HG03066 (cell line): ENCODE measurements around the gene GRK1.

Source experiments
- ATAC-seq: cut with Tn5 transposase; IDR thresholded peaks from one replicate; pipeline ENCODE4 v1.9.1; 2021; ENCODE audit warnings: low read depth; ENCODE audit not compliant: unreplicated experiment

Gene GRK1

DNA sequence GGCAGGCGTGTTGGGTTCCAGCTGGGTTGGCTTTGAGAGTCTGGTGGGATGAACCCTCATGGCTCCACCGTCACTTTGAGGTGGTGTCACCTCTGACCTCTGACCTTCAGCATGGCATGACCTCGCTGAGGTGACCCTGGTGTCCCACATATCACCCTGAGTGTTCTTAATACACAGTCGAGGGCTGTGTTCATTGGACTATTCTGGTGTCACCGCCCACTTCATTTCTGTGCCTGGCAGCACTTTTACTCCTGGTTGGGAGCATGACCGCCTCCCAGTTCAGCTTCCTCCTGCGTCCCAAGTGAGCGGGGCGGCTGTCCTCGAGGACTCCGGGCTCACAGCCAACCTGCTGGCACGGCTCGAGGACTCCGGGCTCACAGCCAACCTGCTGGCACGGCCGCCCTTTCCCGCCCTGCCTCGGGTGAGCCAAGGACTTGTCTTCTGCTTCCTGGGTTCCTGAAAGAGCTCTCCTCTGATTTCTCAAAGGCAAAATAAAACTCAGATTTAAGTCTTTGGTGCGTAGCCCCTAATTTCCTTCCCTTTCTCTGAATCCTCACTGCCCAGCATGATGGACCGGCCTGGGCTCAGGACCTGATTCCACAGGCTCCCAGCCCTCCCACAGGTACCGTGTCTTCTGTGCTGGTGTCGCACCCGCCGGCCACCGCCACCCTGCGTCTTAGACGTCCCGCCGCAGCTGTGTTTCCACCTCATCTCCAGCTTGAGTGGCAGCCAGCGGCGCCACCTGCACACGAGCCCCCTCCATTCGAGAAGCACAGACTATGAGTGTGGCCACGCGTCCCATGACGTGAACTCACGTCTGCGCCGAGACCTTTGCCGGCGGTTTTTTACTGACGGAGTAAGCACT, 19.4 kb upstream of the GRK1 start:
- no peak for ATAC-seq

DNA sequence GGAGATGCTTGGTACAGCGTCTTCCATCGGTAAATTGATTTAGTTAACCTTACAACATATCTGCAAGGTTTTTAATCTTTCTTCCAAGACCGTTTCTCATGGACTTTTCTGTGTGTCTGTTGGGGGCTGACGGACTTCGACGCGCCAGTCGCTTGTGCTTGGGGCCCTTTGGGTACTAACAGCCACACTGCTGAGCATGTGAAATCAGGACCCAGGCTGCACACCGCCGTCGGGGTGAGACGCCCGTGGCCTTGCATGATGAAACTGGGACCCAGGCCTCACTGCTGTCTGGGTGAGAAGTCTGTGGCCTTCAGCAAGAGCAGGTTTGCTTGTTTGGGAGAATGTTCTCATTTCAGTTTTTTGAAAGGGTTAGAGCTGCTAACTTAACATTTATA, 18.8 kb upstream of the GRK1 start:
- no peak for ATAC-seq

DNA sequence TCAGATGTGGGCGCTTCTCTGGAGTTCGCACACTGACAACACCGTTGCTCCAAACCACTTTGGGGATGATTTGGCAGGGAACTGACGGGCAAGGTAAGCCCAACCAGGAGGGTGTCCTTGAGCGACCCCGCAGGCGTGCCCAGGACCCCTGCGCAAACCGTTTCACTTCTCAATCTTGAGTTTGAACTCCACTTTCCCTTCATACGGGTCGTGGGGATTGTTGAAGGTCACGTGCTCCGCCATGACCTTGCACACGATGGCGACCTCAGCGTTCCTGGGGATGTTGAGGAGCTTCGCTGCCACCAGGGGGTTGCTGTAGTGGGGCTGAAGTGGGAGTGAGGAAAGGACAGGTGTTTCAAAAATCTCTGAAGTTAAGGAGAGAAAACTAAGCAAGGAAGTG, 17.8 kb upstream of the GRK1 start:
- ATAC-seq: no peak

DNA sequence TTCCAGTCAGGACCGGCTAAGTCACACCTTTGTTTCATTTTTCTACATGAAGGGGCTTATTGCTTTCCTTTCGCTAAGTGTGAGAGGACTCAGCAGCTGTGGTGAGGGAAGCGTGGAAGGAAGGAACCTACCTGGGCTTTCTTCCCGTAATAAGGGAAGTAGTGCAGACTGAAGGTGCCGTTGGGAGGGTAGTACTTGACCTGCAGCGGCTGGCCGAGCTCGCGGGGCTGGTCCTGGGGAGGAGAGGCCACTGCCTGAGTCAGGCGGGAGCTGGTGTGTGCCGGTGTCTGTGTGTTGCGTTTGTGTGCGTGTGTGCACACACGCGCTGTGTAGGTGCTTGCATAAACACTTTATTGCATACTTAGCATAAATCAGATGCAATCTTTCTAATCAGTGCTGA, 16.7 kb upstream of the GRK1 start:
- no peak for ATAC-seq

DNA sequence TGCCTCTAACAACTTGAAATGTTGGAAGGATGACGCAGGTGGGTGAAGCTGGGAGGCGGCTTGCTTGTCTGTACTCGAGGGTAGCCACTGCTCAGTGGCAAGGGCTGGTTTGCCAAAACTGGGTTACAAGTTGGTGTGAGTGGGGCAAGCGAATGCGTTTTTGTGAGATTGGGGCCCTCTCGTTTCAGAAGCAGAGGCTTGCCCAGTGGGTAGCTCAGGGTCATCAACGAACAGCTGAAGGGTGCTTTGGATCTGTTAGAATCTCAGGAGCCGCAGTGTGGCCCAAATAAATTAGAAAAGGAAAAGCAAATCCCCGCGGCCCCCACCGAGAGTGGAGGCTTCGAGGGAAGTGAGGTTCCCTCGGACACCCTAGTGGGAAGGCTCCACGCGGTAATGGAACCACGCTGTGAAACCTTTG, 16.3 kb upstream of the GRK1 start:
- ATAC-seq: no peak

DNA sequence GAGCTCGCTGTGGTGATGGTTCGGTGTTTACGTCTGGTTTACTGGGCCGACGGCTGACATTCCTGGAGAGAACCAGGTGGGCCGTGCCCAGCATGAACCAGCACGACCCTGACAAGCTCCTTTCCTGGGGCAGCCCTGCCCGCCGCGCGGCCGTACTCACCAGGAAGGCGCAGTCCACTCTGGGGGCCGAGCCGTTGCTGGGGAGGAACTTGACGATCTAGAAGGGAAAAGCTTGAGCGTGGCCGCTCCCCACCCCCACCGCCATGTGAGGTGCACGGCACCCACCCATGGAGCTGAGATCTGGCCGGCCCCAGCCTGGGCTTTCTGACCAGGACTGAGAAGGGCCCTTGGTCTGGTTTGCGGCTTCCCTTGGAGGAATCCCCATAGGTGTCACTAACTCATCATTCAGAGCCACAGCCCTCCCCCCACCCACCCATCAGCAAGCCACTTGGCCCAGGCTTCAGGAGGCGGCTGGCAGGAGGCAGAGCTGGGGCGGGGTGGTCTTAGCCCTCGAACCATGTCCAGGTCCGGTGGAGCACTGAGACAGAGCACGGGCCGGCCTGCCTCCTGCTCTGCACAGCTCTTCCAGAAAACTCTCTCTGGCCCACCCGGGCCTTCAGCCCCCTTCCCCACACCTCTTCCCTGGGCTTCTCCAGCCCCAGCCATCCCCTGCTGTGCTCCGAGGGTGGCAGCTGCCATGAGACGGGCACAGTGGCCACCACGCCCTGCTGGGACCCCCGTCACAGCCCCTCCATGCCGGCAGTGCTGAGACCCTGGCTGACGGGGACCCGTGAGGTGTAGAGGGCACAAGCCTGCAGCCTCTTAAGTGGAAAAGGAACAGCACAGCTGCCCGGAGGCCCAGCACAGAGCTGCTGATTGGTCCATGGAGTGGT, 15.3 kb upstream of the GRK1 start:
- no peak for ATAC-seq

DNA sequence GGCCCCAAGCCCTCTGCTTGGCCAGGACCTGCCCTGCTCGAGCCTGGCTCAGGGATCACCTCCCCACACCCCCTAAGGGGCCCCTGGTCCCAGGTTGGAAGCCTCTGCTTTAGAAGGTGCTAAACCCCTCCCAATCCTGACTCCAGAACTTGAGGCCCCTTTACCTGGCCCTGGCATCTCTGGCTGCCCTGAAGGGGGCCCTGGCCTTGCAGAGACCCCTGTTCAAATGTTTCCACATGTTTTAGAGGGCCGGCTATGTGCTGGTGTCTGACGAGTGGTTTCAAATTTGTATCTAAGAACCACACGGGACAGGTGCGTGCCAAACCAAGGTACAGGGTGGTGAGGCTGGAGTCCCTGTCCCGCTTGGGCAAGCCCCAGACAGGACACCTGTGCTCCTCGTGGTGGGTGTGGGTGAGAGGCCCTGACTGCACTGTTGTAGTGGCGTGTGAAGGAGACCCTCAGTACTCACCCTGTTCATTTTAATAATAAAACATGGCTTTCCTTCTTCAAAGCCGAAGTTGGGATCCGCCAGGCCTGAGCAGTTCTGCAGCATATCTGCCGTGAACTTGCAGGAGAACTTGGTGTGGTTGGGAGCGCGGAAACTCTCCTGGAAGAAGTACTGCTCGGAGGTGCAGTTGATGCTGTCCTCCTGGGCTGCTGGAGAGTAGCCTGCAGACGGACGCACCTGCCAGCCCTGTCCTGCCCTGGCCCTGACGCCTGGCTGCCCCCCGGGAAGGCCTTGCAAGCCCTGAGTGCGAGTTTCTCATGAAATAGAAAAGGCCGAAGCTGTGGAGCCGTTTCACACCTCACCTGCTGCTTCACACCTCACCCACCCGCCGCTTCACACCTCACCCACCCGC, 14.4 kb upstream of the GRK1 start:
- ATAC-seq: no peak

DNA sequence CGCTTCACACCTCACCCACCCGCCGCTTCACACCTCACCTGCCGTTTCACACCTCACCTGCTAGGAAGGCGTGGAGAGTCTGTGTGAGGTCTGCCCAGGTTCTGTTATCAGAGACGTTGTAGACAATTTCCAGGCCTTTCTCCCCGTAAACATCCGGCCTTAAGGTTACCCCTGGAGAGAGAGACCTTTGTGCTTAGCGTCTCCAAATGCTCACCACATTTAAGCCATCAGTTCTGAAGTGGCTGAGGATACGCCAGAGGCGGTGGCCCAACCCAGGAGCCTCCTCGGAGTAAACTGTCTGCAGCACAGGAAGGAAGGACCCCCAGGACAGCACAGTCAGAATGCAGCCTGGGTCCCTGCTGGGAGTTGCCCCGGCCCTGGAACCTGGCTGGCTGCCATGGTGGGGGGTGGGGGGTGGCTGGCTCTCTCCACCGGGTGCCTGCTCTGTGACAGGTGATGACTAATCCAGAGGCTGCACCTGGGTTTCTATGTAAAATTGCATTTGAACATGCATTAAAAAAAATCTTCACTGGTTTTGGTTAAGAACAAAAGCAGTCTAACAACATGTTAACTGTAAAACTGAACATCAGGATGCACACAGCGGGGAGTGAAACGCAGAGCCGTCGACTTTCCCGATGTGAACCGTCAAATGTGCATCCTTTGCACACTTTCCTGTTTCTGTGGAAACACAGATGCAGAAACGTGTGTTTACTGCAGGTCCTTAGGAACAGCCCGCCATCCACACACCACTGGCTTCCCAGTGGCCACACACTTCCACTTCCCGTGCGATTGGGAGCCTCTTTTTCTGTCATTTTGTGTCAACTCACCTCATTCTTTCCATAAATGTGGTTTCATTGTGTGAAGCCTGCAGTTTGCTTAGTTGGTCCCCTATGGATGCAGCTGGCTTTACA, 13.5 kb upstream of the GRK1 start:
- no peak for ATAC-seq

DNA sequence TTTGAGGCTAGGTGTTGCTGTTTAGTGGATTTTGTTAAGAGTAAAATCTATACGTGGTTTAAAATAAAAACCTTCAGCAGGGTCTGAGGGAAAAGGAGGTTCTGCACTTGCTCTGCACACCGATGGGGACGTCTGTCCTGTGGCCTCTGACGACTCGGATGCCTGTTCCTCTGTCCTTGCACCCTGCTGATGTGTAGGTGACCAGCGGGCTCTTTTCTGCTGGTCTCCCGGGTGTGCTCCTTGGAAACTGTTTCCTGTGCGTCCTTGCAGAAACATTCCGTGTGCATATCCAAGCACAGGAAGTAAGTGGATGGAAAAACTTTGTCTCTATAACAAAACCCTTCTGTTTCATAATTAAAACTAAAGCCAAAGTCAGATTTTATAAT, 12.9 kb upstream of the GRK1 start:
- ATAC-seq: no peak

DNA sequence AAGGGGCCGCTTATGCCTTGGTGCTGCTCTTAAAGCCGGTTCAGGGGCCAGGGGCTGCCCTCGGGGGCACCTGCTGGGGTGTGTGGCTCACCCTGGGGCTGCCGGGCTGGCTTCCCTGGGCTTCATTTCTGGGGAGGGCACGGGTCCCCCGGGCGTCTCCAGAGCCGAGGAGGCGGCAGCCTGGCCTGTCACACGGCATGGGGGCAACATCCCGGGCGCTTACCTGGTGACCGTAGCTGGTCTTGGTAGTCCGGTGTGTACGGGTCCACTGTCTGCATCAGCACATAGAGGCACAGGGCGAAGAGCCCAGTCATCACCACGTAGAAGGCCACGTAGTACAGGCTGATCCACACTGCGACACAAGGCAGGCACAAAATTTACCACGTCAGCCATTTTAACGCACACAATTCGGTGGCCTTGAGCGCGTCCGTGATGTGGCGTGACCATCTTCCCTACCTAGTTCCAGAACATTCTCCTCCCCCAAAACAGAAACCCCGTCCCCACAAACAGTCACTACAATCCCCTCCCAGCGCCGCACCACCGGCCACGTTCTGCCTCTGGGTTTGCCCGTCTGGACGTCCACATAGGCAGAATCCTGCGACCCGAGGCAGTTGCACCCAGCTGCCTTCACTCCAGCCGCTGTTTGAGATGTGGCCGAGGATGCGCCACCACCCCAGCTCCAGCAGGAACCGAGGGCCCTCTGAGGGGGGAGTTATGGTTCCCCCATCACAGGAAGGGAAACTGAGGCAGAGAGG, 12.3 kb upstream of the GRK1 start:
- no peak for ATAC-seq

DNA sequence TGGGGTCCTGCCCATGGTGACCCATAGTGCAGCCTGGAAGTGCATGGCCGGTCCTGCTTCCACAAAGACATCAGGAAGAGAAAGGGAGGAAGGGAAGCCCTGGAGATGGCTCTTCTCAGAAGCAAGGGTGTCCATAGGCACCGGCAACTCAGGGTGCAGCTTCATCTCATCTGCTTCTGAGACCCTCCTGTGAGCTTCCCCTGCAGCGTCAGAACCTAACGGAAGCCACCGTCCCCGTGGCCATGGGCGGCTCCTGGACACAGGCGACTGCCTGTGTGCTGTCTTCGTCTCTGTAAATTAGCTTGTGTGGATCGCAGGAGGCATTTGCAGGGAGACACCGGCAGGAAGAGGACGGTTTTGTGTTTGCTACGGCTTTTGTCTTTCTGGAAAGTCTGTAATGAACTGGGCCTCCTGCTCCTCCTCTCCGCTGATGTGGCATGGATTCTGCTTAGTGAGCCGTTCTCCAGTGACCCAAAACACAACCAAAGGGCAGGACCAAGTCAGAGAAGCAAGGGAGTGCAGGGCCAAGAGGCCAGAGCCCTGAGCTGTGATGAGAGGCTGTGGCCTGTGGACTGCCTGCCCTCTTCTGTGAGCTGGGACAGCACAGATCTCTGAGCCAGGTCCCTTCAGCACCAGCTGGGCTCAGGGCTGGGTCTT, 11.5 kb upstream of the GRK1 start:
- no peak for ATAC-seq

DNA sequence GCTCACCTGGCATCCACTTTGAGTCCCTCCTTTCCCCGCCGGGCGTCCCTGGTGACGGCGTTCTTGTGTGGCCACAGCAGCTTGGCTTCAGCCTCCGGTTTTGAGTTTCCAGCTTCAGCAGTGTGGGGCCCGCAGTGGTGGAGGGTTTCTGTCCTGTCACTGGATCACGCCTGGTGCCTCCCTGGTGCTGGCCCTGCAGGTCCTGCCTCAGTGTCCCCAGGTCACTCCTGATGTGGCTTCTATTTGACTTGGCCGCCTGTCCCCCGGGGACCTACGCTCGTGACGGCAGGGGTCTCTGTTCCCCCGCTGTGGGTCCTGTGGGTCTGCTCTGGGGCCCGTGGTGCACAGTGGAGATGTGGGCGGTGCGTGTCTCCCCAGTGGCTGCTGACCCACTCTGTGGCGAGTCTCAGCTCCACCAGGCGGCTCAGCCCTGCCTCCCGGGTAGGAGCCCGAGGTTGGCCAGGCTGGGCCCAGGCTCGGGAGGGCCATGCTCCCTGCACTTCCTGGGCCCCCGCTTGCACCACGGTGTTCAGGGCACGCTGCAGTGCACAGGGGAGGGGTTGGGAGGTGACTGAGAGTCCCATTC, 10.9 kb upstream of the GRK1 start:
- ATAC-seq: no peak

DNA sequence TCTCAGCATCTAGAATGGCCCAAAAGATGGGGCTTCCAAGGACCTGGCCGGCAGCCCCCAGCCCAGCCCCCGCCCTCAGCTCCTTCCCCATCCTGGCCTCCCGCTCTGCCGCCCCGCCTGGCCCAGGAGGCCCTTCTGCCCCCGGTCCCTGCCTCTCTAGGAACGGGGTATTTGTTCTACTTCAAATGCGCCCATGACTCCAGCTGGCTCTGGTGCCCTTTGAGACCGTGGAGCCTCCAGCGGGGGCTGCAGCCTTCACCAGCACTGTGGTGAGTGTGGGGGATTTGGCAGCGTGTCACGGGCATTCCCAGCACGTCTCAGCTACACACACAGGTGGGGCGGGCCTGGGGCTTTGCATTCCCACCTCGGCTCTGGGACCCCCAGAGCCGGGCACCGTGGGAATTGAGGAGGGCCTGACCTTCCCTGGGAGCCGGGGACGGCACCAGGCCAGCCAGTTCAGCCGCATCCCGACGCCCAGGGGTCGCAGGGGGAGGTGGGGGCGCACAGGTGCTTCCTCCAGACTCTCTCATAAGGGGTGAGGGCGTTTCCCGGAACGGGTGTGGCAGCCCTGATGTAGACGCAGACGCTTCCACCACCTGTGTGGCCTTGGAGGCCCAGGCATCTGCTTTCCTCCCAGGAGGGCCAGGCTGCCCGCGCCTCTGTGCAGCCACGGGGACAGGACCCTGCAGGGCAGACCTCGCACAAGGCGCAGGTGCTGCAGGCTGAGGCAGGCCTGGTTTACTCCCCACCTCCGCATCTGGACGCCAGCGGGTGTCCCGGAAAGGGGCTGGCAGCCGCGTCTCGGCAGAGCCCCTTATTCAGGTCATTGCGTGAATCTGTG, 10.0 kb upstream of the GRK1 start:
- ATAC-seq: no peak

DNA sequence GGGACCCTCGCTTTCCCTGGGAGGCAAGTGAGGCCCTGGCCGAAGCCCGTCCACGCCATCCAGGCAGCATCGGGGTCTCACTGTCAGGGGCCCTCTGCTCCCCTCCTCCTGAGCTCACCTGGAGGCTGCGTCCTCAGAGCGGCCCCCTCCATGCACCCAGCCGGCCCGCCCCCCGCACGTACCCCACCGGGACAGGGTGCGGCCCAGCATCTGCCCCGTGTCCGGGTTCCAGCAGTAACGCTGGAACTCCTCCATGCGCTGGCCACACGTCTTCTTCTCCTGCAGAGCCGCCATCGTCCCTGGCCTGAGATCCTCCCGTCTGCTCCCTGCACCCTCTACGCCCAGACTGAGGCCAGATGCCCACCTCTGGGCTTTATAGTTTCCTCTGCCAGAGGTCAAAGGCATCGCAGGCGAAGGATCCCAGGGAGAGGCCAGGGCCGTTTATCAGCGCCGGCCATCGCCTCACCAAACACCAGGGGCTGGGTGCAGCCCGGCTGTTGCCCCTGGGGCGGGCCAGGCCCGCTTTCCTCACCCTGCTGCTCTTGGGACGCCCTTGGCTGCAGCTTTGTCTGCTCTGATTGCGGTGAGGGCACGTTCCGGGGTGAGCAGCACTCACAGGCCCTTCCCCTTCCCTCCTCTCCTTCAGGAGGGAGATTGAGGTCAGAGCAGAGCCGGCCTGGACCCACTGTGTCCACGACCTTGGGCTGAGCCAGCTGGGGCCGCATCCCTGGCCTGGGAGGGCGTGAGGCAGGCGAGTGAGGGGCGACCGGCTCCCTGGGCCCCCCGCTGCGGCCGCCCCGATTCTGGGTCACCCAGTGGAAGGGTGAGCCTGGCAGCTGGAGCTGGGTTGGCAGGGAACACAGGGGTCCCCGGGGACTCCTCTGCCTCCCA, 8.9 kb upstream of the GRK1 start, which contains the start of gene ATP4B:
TSS of gene ATP4B (minus strand) at position 348 of the 891 bp plus-strand sequence. CDS start at position 294, 54 bp downstream.
- ATAC-seq: no peak

DNA sequence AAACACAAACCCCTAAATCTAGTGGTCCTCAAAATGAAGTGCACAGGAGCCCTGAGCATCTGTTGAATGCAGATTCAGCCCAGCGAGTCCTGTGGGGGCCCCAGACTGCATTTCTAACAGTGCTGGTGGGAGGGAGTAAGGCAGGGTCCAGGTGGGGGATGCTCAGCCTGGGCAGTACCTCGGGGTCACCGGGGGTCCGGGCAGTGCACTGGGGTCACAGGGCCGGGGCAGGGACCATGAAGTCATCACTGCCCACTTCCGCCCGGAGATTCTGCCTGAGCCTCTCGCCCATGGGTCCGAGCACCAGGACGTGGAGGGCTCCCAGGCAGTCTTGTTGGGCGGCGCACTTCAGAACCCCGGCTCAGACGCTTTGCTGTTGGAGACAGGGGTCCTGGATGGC, 8.2 kb upstream of the GRK1 start:
- ATAC-seq: no peak

DNA sequence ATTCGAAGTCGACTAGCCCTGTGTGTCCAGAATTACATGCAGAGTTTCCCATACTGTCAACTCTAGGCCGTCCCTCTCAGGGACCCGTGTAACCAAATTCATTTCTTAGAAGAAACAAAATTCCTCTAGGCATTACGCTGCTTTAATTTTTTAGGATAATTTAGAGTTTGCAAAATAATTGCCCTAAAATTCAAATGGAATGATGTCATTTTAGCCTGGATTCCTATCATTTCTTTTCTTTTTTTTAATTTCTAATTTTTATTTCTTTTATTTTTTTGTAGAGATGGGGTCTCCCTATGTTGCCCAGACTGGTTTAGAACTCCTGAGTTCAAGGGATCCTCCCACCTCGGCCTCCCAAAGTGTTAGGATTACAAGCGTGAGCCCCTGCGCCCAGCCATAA, 7.7 kb upstream of the GRK1 start:
- ATAC-seq: no peak
